AG04450 (cell line): ENCODE data around the gene CNN3. TPM values are rescaled to one million over a fixed set of nuclear protein-coding genes. Genes with fewer than 3 reads are reported as not detected.

Experiments used
- CTCF ChIA-PET: fragments of 300-600, 350-600 bp; formaldehyde crosslinking; extraction: SDS; loops from one replicate; lab custom pipeline; 2022; ENCODE audit warnings: antibody characterized with exemption, inconsistent platforms; lab: Charles Lee
- POLR2A ChIA-PET: fragments of 350-600 bp; formaldehyde crosslinking; extraction: SDS; loops from one replicate; lab custom pipeline; 2021; ENCODE audit warnings: antibody characterized with exemption, inconsistent platforms; lab: Yijun Ruan, JAX
- DNase-seq: peaks from one replicate; pipeline ENCODE4 v3.0.0-alpha.2; 2011; ENCODE audit warnings: low read depth, low spot score
- H3K27ac ChIP-seq: one replicate; pipeline ENCODE4 v1.5.1; 2012; ENCODE audit warnings: low read depth, low read length, control low read depth
- H3K27me3 ChIP-seq: one replicate; pipeline ENCODE4 v1.6.0; 2012; ENCODE audit warnings: low read length; ENCODE audit not compliant: control insufficient read depth, insufficient read depth
- H3K4me3 ChIP-seq: 2 replicates; pipeline ENCODE4 v1.5.1; 2011; ENCODE audit warnings: mild to moderate bottlenecking, low read depth, low read length, control low read depth
- H3K9me3 ChIP-seq: 2 replicates; pipeline ENCODE4 v1.5.1; 2012; ENCODE audit warnings: low read length; ENCODE audit not compliant: control insufficient read depth, insufficient read depth
- polyA plus RNA-seq: library from polyadenylated mRNA; depleted of rRNA; stranded (reverse); fragments of >200 nt; gene quantifications from 2 replicates; pipeline ENCODE4 v1.2.3, GENCODE V29; 2011
- TF ChIP-seq, protein P1 (sequence below): IDR thresholded peaks from 2 replicates; pipeline ENCODE4 v1.5.1; 2011; ENCODE audit warnings: low read depth, low read length, control low read depth, inconsistent platforms

Gene CNN3
- polyA plus RNA-seq, 1 experiment: 438 TPM

- Histone ChIP-seq H3K27ac (no peak overlapping the region), H3K27me3 (no peaks in the 10 kb centered on the region), H3K4me3 (no peak overlapping the region), H3K9me3 (no peaks in the 10 kb centered on the region)
- CTCF ChIA-PET: no interaction called here
- POLR2A ChIA-PET: no interaction called here
- no peak for DNase-seq
- TF ChIP-seq, protein P1, sequence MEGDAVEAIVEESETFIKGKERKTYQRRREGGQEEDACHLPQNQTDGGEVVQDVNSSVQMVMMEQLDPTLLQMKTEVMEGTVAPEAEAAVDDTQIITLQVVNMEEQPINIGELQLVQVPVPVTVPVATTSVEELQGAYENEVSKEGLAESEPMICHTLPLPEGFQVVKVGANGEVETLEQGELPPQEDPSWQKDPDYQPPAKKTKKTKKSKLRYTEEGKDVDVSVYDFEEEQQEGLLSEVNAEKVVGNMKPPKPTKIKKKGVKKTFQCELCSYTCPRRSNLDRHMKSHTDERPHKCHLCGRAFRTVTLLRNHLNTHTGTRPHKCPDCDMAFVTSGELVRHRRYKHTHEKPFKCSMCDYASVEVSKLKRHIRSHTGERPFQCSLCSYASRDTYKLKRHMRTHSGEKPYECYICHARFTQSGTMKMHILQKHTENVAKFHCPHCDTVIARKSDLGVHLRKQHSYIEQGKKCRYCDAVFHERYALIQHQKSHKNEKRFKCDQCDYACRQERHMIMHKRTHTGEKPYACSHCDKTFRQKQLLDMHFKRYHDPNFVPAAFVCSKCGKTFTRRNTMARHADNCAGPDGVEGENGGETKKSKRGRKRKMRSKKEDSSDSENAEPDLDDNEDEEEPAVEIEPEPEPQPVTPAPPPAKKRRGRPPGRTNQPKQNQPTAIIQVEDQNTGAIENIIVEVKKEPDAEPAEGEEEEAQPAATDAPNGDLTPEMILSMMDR: no peak
Measured at GRCh38 chr1:94931254-94931841, 4.4 kb upstream of the CNN3 start.

DNA sequence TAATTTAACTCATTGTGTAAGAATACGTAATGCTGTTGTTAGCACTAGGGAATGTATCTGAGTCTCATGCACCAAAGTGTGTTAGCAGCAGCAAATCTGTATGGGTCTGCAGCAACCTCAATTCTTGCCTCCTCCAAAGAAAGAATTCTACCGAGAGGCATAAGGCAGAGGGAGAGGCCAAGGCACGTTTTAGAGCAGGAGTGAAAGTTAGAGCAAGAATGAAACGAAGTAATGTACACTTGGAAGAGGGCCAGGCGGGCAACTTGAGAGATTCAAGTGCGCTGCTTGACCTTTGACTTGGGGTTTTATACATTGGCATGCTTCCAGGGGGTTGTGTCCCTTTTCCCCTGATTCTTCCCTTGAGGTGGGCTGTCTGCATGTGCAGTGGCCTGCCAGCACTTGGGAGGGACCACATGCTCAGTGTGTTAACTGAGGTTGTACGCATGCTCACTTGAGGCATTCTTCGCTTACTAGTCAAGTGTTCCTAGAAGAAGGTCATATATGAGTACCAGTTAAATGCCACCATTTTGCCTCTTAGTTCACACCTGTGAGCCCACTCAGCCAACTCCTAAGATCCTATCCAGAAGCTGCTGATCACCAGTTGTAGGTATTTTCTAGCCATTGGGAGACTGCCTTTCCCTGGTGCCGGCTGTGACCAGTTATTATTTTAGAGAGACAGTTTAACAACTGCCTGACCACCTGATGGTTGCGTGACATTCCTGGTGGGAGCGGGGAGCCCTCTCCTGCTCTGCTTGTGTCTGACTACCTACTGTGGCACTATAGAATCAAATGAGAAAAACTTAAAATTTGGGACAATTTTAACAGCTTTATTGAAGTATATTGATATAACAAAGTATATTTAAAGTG, 2.7 kb upstream of the CNN3 start:
- H3K4me3 ChIP-seq: peak overlapping the region; percentile 17
- TF ChIP-seq, protein P1: no peak
- no peaks in the 10 kb centered on the region for H3K9me3 ChIP-seq
- ChIA-PET CTCF (no interaction called here), POLR2A (no interaction called here)
- no peak overlapping the region for H3K27ac ChIP-seq
- no peak for DNase-seq
- H3K27me3 ChIP-seq: no peaks in the 10 kb centered on the region

- ChIA-PET CTCF (interaction anchor here (1.0 to 2.2 kb wide), 2 partner anchors 75 to 113 kb away, joined by 3 to 12 read pairs; no protein-coding TSS in a partner anchor), POLR2A (interaction anchor here (0.5 to 1.9 kb wide), 3 partner anchors 8 to 46 kb away, joined by 3 to 4 read pairs (median 3); no protein-coding TSS in a partner anchor)
- Histone ChIP-seq H3K27me3 (no peaks in the 10 kb centered on the region), H3K27ac (peak overlapping the region; percentile 91), H3K4me3 (peak overlapping the region; percentile 64), H3K9me3 (no peaks in the 10 kb centered on the region)
- TF ChIP-seq, protein P1: no peak
- DNase-seq: no peak
Measured at GRCh38 chr1:94928293-94928939, 1.5 kb upstream of the CNN3 start.

DNA sequence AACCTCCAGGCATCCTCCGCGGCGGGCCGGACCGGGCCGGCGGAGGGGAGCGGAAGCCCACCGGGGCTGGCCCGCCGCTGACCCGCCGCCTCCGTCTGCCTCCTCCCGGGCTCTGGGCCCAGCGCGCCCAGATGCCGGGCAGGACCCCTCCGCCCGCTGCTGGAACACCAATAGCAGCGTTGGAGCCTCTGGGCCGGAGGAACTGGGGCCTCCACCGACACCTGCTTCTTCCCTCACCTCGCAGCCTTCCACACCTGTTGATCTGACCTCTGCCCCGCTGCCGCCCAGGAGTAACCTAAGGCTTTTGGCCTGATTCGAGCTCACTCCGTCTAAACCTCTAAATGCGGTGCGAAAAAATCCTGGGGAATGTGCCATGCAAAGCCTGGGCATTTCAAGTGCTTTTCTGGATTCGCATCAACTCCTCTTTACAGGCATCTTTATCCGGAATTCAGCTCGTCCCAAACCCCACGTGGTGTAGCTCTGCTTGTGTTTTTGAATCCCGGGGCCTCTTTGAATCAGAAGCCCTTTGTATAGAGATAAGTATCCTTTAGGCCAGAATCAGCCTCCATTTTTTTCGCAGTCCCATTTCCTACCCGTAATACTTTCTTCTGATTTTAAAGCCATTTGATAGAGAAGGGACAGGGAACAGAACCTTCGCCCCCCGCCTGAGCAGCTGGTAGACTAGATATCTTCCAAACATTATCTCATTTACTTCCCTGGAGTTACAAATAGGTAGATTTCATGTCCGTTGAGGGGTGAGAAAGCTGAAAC, 680 bp upstream of the CNN3 start:
- H3K4me3 ChIP-seq: peak overlapping the region; percentile 64
- H3K27me3 ChIP-seq: no peaks in the 10 kb centered on the region
- DNase-seq: no peak
- peak overlapping the region; percentile 91 for H3K27ac ChIP-seq
- TF ChIP-seq, protein P1: no peak
- POLR2A ChIA-PET: interaction anchor here (0.5 to 1.9 kb wide), 15 partner anchors 8 to 332 kb away, joined by 3 to 7 read pairs (median 4); no protein-coding TSS in a partner anchor
- CTCF ChIA-PET: interaction anchor here (0.6 to 2.2 kb wide), 5 partner anchors 9 to 116 kb away, joined by 3 to 12 read pairs (median 4); no protein-coding TSS in a partner anchor
- no peaks in the 10 kb centered on the region for H3K9me3 ChIP-seq
